GM23248 (cell line): Measurements from ENCODE around the gene ANAPC2. TPM values are rescaled to one million over a fixed set of nuclear protein-coding genes. Genes with fewer than 3 reads are reported as not detected.

Experiments
- DNase-seq: peaks from one replicate; pipeline ENCODE4 v3.0.0-alpha.2; 2015
- H2AFZ ChIP-seq: fragments of 200-600 bp; sonication (generic); 2 replicates; pipeline ENCODE4 v1.6.1; 2016; ENCODE audit warnings: antibody characterized with exemption
- H3F3A ChIP-seq: fragments of 200-600 bp; sonication (generic); 2 replicates; pipeline ENCODE4 v1.6.1; 2016; ENCODE audit warnings: mild to moderate bottlenecking, antibody characterized with exemption, mixed run types; ENCODE audit not compliant: insufficient read depth
- H3K27ac ChIP-seq: fragments of 200-600 bp; sonication (generic); 2 replicates; pipeline ENCODE4 v1.5.1; 2016; ENCODE audit warnings: mild to moderate bottlenecking
- H3K27me3 ChIP-seq: fragments of 200-600 bp; sonication (generic); replicated peaks from 2 replicates; pipeline ENCODE4 v1.6.1; 2016; ENCODE audit warnings: mild to moderate bottlenecking; ENCODE audit not compliant: insufficient read depth
- H3K36me3 ChIP-seq: fragments of 200-600 bp; sonication (generic); 2 replicates; pipeline ENCODE4 v1.6.1; 2016; ENCODE audit warnings: low read depth, mild to moderate bottlenecking
- H3K4me1 ChIP-seq: fragments of 200-600 bp; sonication (generic); 2 replicates; pipeline ENCODE4 v1.6.1; 2016; ENCODE audit warnings: mild to moderate bottlenecking; ENCODE audit not compliant: insufficient read depth
- H3K4me2 ChIP-seq: fragments of 200-600 bp; sonication (generic); one replicate; pipeline ENCODE4 v1.6.1; 2016; ENCODE audit warnings: mild to moderate bottlenecking; ENCODE audit not compliant: unreplicated experiment
- H3K4me3 ChIP-seq: fragments of 200-600 bp; sonication (generic); 2 replicates; pipeline ENCODE4 v1.5.1; 2016; ENCODE audit warnings: mild to moderate bottlenecking
- H3K79me2 ChIP-seq: fragments of 200-600 bp; sonication (generic); 2 replicates; pipeline ENCODE4 v1.6.1; 2016; ENCODE audit warnings: mild to moderate bottlenecking; ENCODE audit not compliant: insufficient read depth
- H3K9ac ChIP-seq: fragments of 200-600 bp; sonication (generic); 2 replicates; pipeline ENCODE4 v1.6.1; 2016; ENCODE audit warnings: mild to moderate bottlenecking
- H3K9me2 ChIP-seq: fragments of 200-600 bp; sonication (generic); 2 replicates; pipeline ENCODE4 v1.6.1; 2016; ENCODE audit warnings: mixed run types, mild to moderate bottlenecking, moderate library complexity; ENCODE audit not compliant: insufficient read depth
- H3K9me3 ChIP-seq: fragments of 200-600 bp; sonication (generic); one replicate; pipeline ENCODE4 v1.6.1; 2017; ENCODE audit warnings: low read depth
- H4K20me1 ChIP-seq: fragments of 200-600 bp; sonication (generic); 2 replicates; pipeline ENCODE4 v1.6.0; 2016; ENCODE audit not compliant: insufficient read depth
- EZH2 ChIP-seq: fragments of 200-600 bp; sonication (generic); IDR thresholded peaks from 2 replicates; pipeline ENCODE4 v1.6.1; 2018; ENCODE audit warnings: antibody characterized with exemption, mild to moderate bottlenecking; ENCODE audit not compliant: insufficient read depth, poor library complexity, severe bottlenecking
- EZH2phosphoT487 ChIP-seq: fragments of 200-600 bp; sonication (generic); IDR thresholded peaks from 2 replicates; pipeline ENCODE4 v1.6.1; 2018; ENCODE audit warnings: antibody characterized with exemption, moderate library complexity, mild to moderate bottlenecking, low read depth; ENCODE audit not compliant: insufficient read depth
- WGBS, 2 experiments: methylation state at CpG; one replicate each; pipeline ENCODE4 v1.1.6; 2015 to 2017; ENCODE audit warnings: low lambda C conversion rate in 2 of 2, low coverage in 1 of 2; ENCODE audit errors: missing lambda C conversion rate in 2 of 2; 5-methylcytosine and 5-hydroxymethylcytosine counted together
- in situ Hi-C: fragments of 300-500 bp; cut with MboI; formaldehyde crosslinking; loops from 2 replicates; pipeline ENCODE4 v1.15.0; 2020
- polyA plus RNA-seq: library from polyadenylated mRNA; unstranded; fragments of >200 nt; fragmentation: Nextera tagmentation; extraction: Ambion mirVana; gene quantifications from 2 replicates; pipeline ENCODE4 v1.2.1, GENCODE V29; 2016
- total RNA-seq: library from RNA; depleted of rRNA; stranded (reverse); fragments of >200 nt; shearing (Covaris generic); gene quantifications from 2 replicates; pipeline ENCODE4 v1.2.3, GENCODE V29; 2014; rRNA removed

The ANAPC2 gene, protein sequence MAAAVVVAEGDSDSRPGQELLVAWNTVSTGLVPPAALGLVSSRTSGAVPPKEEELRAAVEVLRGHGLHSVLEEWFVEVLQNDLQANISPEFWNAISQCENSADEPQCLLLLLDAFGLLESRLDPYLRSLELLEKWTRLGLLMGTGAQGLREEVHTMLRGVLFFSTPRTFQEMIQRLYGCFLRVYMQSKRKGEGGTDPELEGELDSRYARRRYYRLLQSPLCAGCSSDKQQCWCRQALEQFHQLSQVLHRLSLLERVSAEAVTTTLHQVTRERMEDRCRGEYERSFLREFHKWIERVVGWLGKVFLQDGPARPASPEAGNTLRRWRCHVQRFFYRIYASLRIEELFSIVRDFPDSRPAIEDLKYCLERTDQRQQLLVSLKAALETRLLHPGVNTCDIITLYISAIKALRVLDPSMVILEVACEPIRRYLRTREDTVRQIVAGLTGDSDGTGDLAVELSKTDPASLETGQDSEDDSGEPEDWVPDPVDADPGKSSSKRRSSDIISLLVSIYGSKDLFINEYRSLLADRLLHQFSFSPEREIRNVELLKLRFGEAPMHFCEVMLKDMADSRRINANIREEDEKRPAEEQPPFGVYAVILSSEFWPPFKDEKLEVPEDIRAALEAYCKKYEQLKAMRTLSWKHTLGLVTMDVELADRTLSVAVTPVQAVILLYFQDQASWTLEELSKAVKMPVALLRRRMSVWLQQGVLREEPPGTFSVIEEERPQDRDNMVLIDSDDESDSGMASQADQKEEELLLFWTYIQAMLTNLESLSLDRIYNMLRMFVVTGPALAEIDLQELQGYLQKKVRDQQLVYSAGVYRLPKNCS
- total RNA-seq (24.0 and 28.8 TPM in 2 replicates), polyA plus RNA-seq (12.0 and 13.6 TPM in 2 replicates)

DNA sequence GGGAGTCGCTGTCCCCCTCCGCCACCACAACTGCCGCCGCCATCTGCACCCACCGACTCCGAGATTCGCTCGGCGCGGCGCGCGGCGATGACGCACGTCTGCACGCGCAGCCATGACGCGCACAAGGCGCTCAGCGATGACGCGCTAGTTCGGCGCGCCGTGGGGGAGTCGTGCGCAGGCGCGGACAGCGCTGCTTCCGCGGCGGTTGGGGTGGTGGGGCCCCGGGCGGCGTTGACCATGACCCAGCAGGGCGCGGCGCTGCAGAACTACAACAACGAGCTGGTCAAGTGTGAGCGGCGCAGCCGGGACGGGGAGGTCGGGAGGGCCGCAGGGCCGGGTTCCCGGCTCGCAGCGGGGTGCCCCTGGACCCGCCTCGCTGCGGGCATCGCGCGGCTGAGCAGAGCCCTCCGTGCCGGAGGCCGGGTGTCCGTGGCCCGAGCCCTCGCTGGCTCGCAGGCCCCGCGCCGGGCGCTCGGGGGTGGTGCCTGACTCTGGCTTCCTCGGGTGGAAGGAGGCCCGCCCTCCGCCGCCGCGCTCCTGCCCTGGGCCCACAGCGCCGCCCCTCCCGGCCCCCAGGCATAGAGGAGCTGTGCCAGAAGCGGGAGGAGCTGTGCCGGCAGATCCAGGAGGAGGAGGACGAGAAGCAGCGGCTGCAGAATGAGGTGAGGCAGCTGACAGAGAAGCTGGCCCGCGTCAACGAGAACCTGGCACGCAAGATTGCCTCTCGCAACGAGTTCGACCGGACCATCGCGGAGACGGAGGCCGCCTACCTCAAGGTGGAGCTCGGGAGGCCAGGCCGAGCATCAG is at the start of gene ANAPC2, which contains the start of gene SSNA1:
Gene ANAPC2, minus strand, starts transcription at position 71 of the 807 bp plus-strand sequence. Its CDS starts 28 bp downstream, at position 43.
Gene SSNA1, plus strand, starts transcription at position 187 of the 807 bp plus-strand sequence. Its CDS starts 51 bp downstream, at position 238.
- 0 to 1% methylated on average over 80 to 97 of the region's 98 CpGs for WGBS, 2 experiments
- H4K20me1 ChIP-seq: no peaks in the 10 kb centered on the region
- peak within 1 kb of the TSS; percentile 93 for H3K27ac ChIP-seq
- peak within 1 kb of the TSS; percentile 83 for H3K4me3 ChIP-seq
- no peaks in the 10 kb centered on the region for H3K9me3 ChIP-seq
- peak within 1 kb of the TSS; percentile 93 for H3K4me2 ChIP-seq
- H3F3A ChIP-seq: peaks cover 10% of the 10 kb centered on the region
- peaks cover 74% of the 10 kb centered on the region for H3K79me2 ChIP-seq
- peak within 1 kb of the TSS; percentile 93 for H3K9ac ChIP-seq
- H3K4me1 ChIP-seq: peaks cover 16% of the 10 kb centered on the region
- H2AFZ ChIP-seq: peak within 1 kb of the TSS; percentile 69
- TF ChIP-seq EZH2phosphoT487 (no peak), EZH2 (no peak)
- H3K27me3 ChIP-seq: no peaks in the 10 kb centered on the region
- H3K36me3 ChIP-seq: no peaks in the 10 kb centered on the region
- DNase-seq: peak; percentile 95
- in situ Hi-C loops: no loop called here
- no peaks in the 10 kb centered on the region for H3K9me2 ChIP-seq

DNA sequence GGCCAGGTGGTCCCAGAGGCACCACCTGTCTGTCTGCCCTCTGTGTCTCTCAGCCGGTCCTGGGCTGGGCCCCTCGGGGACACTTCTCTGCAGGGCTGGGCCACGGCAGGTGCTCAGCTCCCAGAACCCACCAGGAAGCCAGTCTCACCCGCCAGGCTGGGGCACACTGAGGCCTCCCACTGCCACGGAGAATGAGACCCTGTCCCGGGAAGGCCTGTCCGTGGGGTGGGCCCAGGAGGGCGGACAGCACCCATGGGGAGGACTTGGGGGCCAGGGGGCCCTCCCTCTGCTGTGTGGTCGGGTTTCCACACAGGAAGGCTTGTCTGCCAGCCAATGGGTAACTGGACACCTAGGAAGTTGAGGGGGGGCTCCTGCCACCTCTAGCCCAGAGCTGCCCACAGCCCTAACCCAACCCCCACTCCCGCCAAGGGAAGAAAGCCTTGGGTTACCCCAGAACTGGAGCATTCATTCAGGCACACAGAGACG is 48.6 kb upstream of the ANAPC2 start:
- no peak for TF ChIP-seq EZH2
- TF ChIP-seq EZH2phosphoT487: no peak
- peaks cover 3% of the 10 kb centered on the region; the same call in 1 of the 2 replicates for H3K36me3 ChIP-seq
- H3K9me3 ChIP-seq: no peaks in the 10 kb centered on the region
- H3F3A ChIP-seq: no peaks in the 10 kb centered on the region; the same call in 1 of the 2 replicates
- no peaks in the 10 kb centered on the region for H3K27me3 ChIP-seq
- no peak overlapping the region for H3K4me3 ChIP-seq
- peaks cover 29% of the 10 kb centered on the region for H3K79me2 ChIP-seq
- H3K4me2 ChIP-seq: no peak overlapping the region
- no peaks in the 10 kb centered on the region for H4K20me1 ChIP-seq
- no peak overlapping the region for H2AFZ ChIP-seq
- H3K9me2 ChIP-seq: no peaks in the 10 kb centered on the region
- no peak for DNase-seq
- H3K4me1 ChIP-seq: no peaks in the 10 kb centered on the region
- no peak overlapping the region for H3K9ac ChIP-seq
- no peak overlapping the region for H3K27ac ChIP-seq
- 44 to 48% methylated on average over 11 of the region's 11 CpGs for WGBS, 2 experiments
- in situ Hi-C loops: no loop called here

DNA sequence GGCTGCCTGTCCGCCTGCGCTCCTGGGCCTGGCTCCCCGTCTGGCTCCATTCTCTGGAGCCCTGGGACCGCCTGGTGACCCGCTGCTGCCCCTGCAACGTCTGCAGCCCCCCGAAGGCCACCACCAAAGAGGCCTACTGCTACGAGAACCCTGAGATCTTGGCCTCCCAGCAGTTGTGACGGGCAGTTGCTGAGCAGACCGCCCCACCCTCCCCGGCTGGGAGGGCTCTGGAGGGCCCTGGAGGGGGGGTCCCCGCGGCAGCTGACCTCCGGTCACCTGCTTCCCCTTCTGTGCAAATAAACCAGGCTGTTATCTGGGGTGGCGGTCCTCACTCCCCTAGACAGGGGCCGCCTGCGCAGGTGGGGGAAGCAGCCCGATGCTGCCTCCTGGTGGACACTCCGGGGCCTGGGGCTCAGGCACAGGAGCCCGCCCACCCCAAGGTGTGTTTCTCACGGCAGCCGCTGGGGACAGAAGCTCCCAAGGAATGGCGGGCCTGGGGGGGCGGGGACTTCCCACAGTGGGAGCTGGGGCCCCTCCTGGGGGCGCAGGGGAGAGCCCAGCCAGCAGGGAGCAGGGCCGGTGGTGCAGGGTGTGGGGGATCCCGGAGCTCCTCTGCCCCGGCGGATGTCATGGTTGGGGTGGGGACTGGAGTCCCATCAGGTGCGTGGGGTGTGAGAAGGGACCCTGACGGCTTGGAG is 48.0 kb upstream of the ANAPC2 start:
- H3K79me2 ChIP-seq: peaks cover 25% of the 10 kb centered on the region
- no peak overlapping the region for H2AFZ ChIP-seq
- H3K9me2 ChIP-seq: no peaks in the 10 kb centered on the region
- no peaks in the 10 kb centered on the region; the same call in 1 of the 2 replicates for H3F3A ChIP-seq
- DNase-seq: peak; percentile 89
- no peaks in the 10 kb centered on the region for H3K27me3 ChIP-seq
- no peaks in the 10 kb centered on the region for H3K36me3 ChIP-seq
- no peak overlapping the region for H3K9ac ChIP-seq
- H3K4me1 ChIP-seq: no peaks in the 10 kb centered on the region
- in situ Hi-C loops: no loop called here
- no peaks in the 10 kb centered on the region for H3K9me3 ChIP-seq
- H3K27ac ChIP-seq: no peak overlapping the region
- H4K20me1 ChIP-seq: no peaks in the 10 kb centered on the region
- H3K4me2 ChIP-seq: no peak overlapping the region
- H3K4me3 ChIP-seq: no peak overlapping the region
- WGBS, 2 experiments: 12 to 16% methylated on average over 24 to 30 of the region's 31 CpGs
- TF ChIP-seq EZH2phosphoT487 (no peak), EZH2 (no peak)
